Measurements from ENCODE around the gene RAB8B. TPM values are rescaled to one million over a fixed set of nuclear protein-coding genes. Genes with fewer than 3 reads are reported as not detected.

Gene RAB8B
- total RNA-seq, 1 experiment from 2014 or later: 11.7 TPM

DNA sequence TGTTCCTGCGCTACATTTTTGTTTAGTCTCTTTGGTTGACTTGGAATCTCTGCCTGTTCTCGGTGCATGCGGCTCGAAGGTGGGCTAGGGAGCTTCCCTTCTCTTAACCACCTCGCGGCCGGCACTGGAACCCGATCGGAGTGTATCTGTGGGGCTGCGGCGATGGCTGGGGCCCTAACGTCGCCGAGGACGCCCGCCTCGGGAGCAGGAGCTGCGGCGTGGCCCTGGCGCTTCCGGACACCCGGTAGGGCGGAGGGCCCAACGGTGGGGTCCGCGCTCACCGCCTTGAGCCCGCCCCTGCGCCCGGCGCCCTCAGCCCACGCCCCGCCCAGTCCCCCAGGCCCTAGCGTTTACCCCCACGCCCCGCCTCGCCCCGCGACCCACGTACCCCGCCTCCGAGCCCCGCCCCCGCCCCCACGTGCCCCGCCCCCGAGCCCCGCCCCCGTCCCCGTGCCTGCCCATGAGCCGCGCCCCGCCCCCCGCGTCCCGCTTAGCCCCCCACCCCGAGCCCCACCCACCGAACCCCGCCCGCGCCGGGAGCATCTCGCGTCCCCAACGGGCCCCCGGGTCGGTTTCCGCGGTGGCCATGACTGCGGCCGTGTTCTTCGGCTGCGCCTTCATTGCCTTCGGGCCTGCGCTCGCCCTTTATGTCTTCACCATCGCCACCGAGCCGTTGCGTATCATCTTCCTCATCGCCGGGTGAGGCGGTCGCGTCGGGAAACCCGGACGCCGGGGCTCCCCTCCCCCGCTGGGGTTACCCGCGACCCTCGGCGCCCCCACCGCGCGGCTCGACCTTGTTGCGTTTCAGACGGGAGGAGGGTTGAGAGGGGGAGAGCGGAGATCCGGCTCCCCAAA lies 87.9 kb downstream of the RAB8B start, which contains the start of gene APH1B:
TSS of gene APH1B (plus strand) at position 568 of the 855 bp plus-strand sequence. CDS start at position 587, 19 bp downstream.
- peak; percentile 62 for DNase-seq (ENCODE audit: unreplicated experiment)
- intact Hi-C loops (cut with micrococcal nuclease): loop anchor here (1.0 kb wide), 2 partner anchors 120 to 180 kb away; partner anchors contain the start of gene RPS27L
- Mint-ChIP-seq H3K4me1 (ENCODE audit: insufficient read depth, unreplicated experiment) (peaks cover 10% of the 10 kb centered on the region), H3K4me3 (ENCODE audit: unreplicated experiment) (peak within 1 kb of the TSS; percentile 78), H3K36me3 (ENCODE audit: insufficient read depth, unreplicated experiment) (peaks cover 11% of the 10 kb centered on the region), H3K27me3 (ENCODE audit: insufficient read depth, unreplicated experiment) (no peaks in the 10 kb centered on the region), H3K9me3 (ENCODE audit: unreplicated experiment) (no peaks in the 10 kb centered on the region), H3K27ac (ENCODE audit: low read depth, unreplicated experiment) (peak within 1 kb of the TSS; percentile 55)
- TF ChIP-seq, protein P1, sequence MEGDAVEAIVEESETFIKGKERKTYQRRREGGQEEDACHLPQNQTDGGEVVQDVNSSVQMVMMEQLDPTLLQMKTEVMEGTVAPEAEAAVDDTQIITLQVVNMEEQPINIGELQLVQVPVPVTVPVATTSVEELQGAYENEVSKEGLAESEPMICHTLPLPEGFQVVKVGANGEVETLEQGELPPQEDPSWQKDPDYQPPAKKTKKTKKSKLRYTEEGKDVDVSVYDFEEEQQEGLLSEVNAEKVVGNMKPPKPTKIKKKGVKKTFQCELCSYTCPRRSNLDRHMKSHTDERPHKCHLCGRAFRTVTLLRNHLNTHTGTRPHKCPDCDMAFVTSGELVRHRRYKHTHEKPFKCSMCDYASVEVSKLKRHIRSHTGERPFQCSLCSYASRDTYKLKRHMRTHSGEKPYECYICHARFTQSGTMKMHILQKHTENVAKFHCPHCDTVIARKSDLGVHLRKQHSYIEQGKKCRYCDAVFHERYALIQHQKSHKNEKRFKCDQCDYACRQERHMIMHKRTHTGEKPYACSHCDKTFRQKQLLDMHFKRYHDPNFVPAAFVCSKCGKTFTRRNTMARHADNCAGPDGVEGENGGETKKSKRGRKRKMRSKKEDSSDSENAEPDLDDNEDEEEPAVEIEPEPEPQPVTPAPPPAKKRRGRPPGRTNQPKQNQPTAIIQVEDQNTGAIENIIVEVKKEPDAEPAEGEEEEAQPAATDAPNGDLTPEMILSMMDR (IDR thresholded peaks at IDR 0.05; ENCODE audit: unreplicated experiment): no peak
- ChIA-PET CTCF (interaction anchor here (0.6 to 1.9 kb wide), 7 partner anchors 12 to 130 kb away, joined by 3 to 6 read pairs (median 4); no protein-coding TSS in a partner anchor), POLR2A (interaction anchor here (0.6 to 3.3 kb wide), 24 partner anchors 11 to 258 kb away, joined by 3 to 44 read pairs (median 4); partner anchors contain the start of genes RAB8B and RPS27L)
- BruUV-seq (replicated peaks): no TSS peak

DNA sequence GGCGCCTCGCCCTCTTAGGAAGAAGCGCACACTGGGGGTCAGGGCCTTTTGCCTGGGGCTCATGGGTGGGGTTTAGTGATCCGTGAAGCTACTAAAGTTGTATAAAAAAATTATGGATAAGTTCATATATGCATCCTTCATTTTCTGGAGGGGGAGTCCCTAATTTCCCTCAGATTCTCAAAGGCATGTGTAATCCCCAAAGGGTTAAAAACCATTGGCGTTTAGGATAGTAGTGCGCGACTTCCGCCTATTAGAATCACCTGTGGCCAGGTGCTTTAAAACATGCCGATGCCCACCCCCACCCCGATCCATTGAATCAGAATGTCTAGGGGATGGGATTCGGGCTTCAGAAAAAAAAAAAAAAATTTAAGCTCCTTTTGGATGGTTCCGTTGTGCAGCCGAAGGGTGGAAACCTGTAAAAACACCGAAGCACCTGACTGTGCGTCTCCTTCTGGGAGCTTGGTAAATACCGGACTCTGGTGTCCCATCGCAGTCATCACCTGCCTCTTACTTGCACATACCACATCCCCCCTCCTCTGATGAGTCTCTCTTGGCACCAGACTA lies 88.6 kb downstream of the RAB8B start:
- no peak for DNase-seq (ENCODE audit: unreplicated experiment)
- H3K36me3 Mint-ChIP-seq (ENCODE audit: insufficient read depth, unreplicated experiment): peaks cover 11% of the 10 kb centered on the region
- H3K27me3 Mint-ChIP-seq (ENCODE audit: insufficient read depth, unreplicated experiment): no peaks in the 10 kb centered on the region
- TF ChIP-seq, protein P1 (IDR thresholded peaks at IDR 0.05; ENCODE audit: unreplicated experiment): no peak
- peak overlapping the region; percentile 55 for H3K27ac Mint-ChIP-seq (ENCODE audit: low read depth, unreplicated experiment)
- POLR2A ChIA-PET: interaction anchor here (0.6 to 3.3 kb wide), 12 partner anchors 11 to 322 kb away, joined by 3 to 44 read pairs (median 4); partner anchors contain the start of gene RPS27L
- H3K4me3 Mint-ChIP-seq (ENCODE audit: unreplicated experiment): peak overlapping the region; percentile 78
- peaks cover 10% of the 10 kb centered on the region for H3K4me1 Mint-ChIP-seq (ENCODE audit: insufficient read depth, unreplicated experiment)
- CTCF ChIA-PET: interaction anchor here (0.6 to 1.9 kb wide), 8 partner anchors 11 to 143 kb away, joined by 3 to 6 read pairs (median 4); no protein-coding TSS in a partner anchor
- intact Hi-C loops (cut with micrococcal nuclease): loop anchor here (1.0 kb wide), 2 partner anchors 121 to 181 kb away; partner anchors contain the start of gene RPS27L
- BruUV-seq (replicated peaks): TSS peak; percentile 40
- H3K9me3 Mint-ChIP-seq (ENCODE audit: unreplicated experiment): no peaks in the 10 kb centered on the region

DNA sequence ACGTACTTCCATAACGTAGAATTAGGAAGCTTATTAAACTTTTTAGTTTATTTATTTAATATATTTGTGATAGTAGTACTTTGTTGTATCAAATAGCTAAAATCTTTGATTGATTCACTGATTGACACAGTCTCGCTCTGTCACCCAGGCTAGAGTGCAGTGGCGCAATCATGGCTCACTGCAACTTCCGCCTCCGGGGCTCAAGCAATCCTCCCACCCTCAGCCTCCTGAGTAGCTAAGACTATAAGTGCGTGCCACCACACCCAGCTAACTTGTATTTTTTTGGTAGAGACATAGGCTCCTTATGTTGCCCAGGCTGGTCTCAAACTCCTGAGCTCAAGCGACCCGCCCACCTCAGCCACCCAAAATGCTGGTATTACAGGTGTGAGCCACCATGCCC lies 93.7 kb downstream of the RAB8B start:
- no peaks in the 10 kb centered on the region for H3K9me3 Mint-ChIP-seq (ENCODE audit: unreplicated experiment)
- ChIA-PET CTCF (interaction anchor here (0.6 to 2.5 kb wide), 2 partner anchors 114 to 119 kb away, joined by 3 to 9 read pairs; no protein-coding TSS in a partner anchor), POLR2A (no interaction called here)
- H3K36me3 Mint-ChIP-seq (ENCODE audit: insufficient read depth, unreplicated experiment): peaks cover 16% of the 10 kb centered on the region
- intact Hi-C loops (cut with micrococcal nuclease): no loop called here
- no TSS peak for BruUV-seq (replicated peaks)
- H3K27ac Mint-ChIP-seq (ENCODE audit: low read depth, unreplicated experiment): no peak overlapping the region
- TF ChIP-seq, protein P1 (IDR thresholded peaks at IDR 0.05; ENCODE audit: unreplicated experiment): no peak
- H3K4me3 Mint-ChIP-seq (ENCODE audit: unreplicated experiment): no peak overlapping the region
- H3K4me1 Mint-ChIP-seq (ENCODE audit: insufficient read depth, unreplicated experiment): no peaks in the 10 kb centered on the region
- H3K27me3 Mint-ChIP-seq (ENCODE audit: insufficient read depth, unreplicated experiment): no peaks in the 10 kb centered on the region
- DNase-seq (ENCODE audit: unreplicated experiment): no peak

DNA sequence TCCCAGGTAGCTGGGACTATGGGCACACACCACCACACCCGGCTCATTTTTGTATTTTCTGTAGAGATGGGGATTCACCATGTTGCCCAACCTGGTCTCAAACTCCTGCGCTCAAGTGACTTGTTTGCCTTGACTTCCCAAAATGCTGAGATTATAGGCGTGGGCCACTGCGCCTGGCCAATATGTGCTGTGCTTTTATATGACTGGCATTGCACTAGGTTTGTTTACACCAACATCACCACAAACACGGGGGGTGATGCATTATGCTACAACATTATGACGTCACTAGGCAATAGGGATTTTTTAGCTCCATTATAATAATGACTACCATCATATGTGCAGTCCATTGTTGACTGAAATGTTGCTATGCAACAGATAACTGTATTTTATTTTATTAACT lies 94.9 kb downstream of the RAB8B start:
- Mint-ChIP-seq H3K4me3 (ENCODE audit: unreplicated experiment) (no peak overlapping the region), H3K9me3 (ENCODE audit: unreplicated experiment) (no peaks in the 10 kb centered on the region), H3K27me3 (ENCODE audit: insufficient read depth, unreplicated experiment) (no peaks in the 10 kb centered on the region), H3K36me3 (ENCODE audit: insufficient read depth, unreplicated experiment) (peaks cover 16% of the 10 kb centered on the region), H3K4me1 (ENCODE audit: insufficient read depth, unreplicated experiment) (no peaks in the 10 kb centered on the region), H3K27ac (ENCODE audit: low read depth, unreplicated experiment) (no peak overlapping the region)
- intact Hi-C loops (cut with micrococcal nuclease): no loop called here
- CTCF ChIA-PET: interaction anchor here (0.6 to 2.5 kb wide), 3 partner anchors 41 to 149 kb away, joined by 3 to 9 read pairs (median 6); no protein-coding TSS in a partner anchor
- TF ChIP-seq, protein P1 (IDR thresholded peaks at IDR 0.05; ENCODE audit: unreplicated experiment): no peak
- no peak for DNase-seq (ENCODE audit: unreplicated experiment)
- BruUV-seq (replicated peaks): no TSS peak
- POLR2A ChIA-PET: interaction anchor here (0.8 kb wide), 1 partner anchor 127 kb away, joined by 3 read pairs; the partner anchor contains the start of gene RPS27L
